H1 (cell line): Measurements from ENCODE around the gene CACFD1. TPM values are rescaled to one million over a fixed set of nuclear protein-coding genes. Genes with fewer than 3 reads are reported as not detected.

Source experiments
- CTCF ChIA-PET: fragments of 300-600 bp; sonication (Branson Sonifier 250); formaldehyde crosslinking; loops from one replicate; lab custom pipeline; 2021; ENCODE audit not compliant: partially characterized antibody; lab: Charles Lee
- POLR2A ChIA-PET: fragments of 300-600 bp; sonication (Branson Sonifier 250); formaldehyde crosslinking; loops from one replicate; lab custom pipeline; 2021; ENCODE audit warnings: inconsistent platforms; ENCODE audit not compliant: partially characterized antibody; lab: Charles Lee
- DNase-seq, 2 experiments: peaks; one replicate each; pipeline versions ENCODE4 v3.0.0 to v3.0.0-alpha.2; 2010 to 2022; ENCODE audit warnings: low spot score in 2 of 2, low read depth in 1 of 2, mixed read lengths in 1 of 2
- FAIRE-seq: peaks from 2 replicates; lab custom pipeline; 2011; peaks lifted over from hg19 to GRCh38; lab: Jason Lieb, UNC
- H2AFZ ChIP-seq: 2 replicates; pipeline ENCODE4 v1.8.1; 2012; ENCODE audit warnings: low read length, inconsistent platforms
- H2AK5ac ChIP-seq: 2 replicates; pipeline ENCODE4 v1.6.1; 2013; ENCODE audit warnings: low read depth, low read length
- H2BK120ac ChIP-seq: replicated peaks from 2 replicates; pipeline ENCODE3; 2013; ENCODE audit warnings: low read depth, low read length, inconsistent platforms
- H2BK12ac ChIP-seq: 2 replicates; pipeline ENCODE4 v1.6.1; 2013; ENCODE audit warnings: low read depth, low read length
- H2BK15ac ChIP-seq: 2 replicates; pipeline ENCODE4 v1.6.1; 2013; ENCODE audit warnings: low read length
- H2BK20ac ChIP-seq: 2 replicates; pipeline ENCODE4 v1.6.1; 2013; ENCODE audit warnings: low read length
- H2BK5ac ChIP-seq: 2 replicates; pipeline ENCODE4 v1.6.1; 2013; ENCODE audit warnings: low read depth, low read length
- H3K14ac ChIP-seq: 2 replicates; pipeline ENCODE4 v1.6.1; 2013; ENCODE audit warnings: inconsistent platforms; ENCODE audit not compliant: insufficient read length
- H3K18ac ChIP-seq: 2 replicates; pipeline ENCODE4 v1.6.1; 2013; ENCODE audit warnings: low read length; ENCODE audit errors: extremely low read depth
- H3K23ac ChIP-seq: 2 replicates; pipeline ENCODE4 v1.6.1; 2013; ENCODE audit warnings: inconsistent platforms; ENCODE audit not compliant: insufficient read length
- H3K23me2 ChIP-seq: 2 replicates; pipeline ENCODE4 v1.6.1; 2013; ENCODE audit warnings: low read depth, low read length
- H3K27ac ChIP-seq: 2 replicates; pipeline ENCODE4 v1.6.1; 2011; ENCODE audit warnings: low read depth, low read length, inconsistent platforms
- H3K27me3 ChIP-seq, 4 experiments: replicated peaks in 1 of 4; 1 replicate in 1 of 4; 2 replicates in 3 of 4; pipeline versions ENCODE4 v1.6.1 to v1.8.1; 2011 to 2013; ENCODE audit warnings: low read length in 3 of 4, mild to moderate bottlenecking in 3 of 4, inconsistent platforms in 2 of 4, mixed read lengths in 2 of 4, moderate library complexity in 1 of 4; ENCODE audit not compliant: control insufficient read depth in 3 of 4, insufficient read depth in 3 of 4; ENCODE audit errors: extremely low read depth in 1 of 4
- H3K36me3 ChIP-seq, 4 experiments: 2 replicates each; pipeline versions ENCODE4 v1.6.1 to v1.8.1; 2011 to 2013; ENCODE audit warnings: mild to moderate bottlenecking in 4 of 4, low read length in 3 of 4, moderate library complexity in 2 of 4, control low read depth in 1 of 4, inconsistent platforms in 1 of 4; ENCODE audit not compliant: insufficient read depth in 4 of 4, control insufficient read depth in 2 of 4
- H3K4ac ChIP-seq: replicated peaks from 2 replicates; pipeline ENCODE3; 2013; ENCODE audit warnings: low read length, low read depth, mixed read lengths, inconsistent platforms; ENCODE audit not compliant: insufficient read length
- H3K4me1 ChIP-seq, 4 experiments: replicated peaks in 1 of 4; 1 replicate in 1 of 4; 2 replicates in 3 of 4; pipeline versions ENCODE4 v1.6.1 to v1.8.1; 2011 to 2013; ENCODE audit warnings: low read length in 3 of 4, inconsistent platforms in 2 of 4, mixed read lengths in 1 of 4; ENCODE audit not compliant: insufficient read depth in 4 of 4, control insufficient read depth in 3 of 4
- H3K4me2 ChIP-seq, 2 experiments: 2 replicates each; pipeline versions ENCODE4 v1.6.1 to v1.8.1; 2011 to 2013; ENCODE audit warnings: low read depth in 2 of 2, low read length in 2 of 2, control low read depth in 1 of 2, inconsistent platforms in 1 of 2, mild to moderate bottlenecking in 1 of 2; ENCODE audit not compliant: insufficient read depth in 1 of 2
- H3K4me3 ChIP-seq, 4 experiments: fragments of 200-600, 300-600 bp in 1 of 4; sonication (generic), shearing (Covaris generic), sonication (Bioruptor Twin) in 1 of 4; 2 replicates each; pipeline versions ENCODE4 v1.5.1 to v1.8.1; 2011 to 2016; ENCODE audit warnings: low read length in 4 of 4, low read depth in 3 of 4, control low read depth in 2 of 4, inconsistent platforms in 2 of 4, mild to moderate bottlenecking in 2 of 4, mixed read lengths in 1 of 4, moderate library complexity in 1 of 4; ENCODE audit not compliant: insufficient read depth in 2 of 4; ENCODE audit errors: extremely low read depth in 1 of 4
- H3K56ac ChIP-seq: replicated peaks from 2 replicates; pipeline ENCODE3; 2013; ENCODE audit warnings: low read depth, mild to moderate bottlenecking, mixed read lengths, low read length, inconsistent platforms; ENCODE audit not compliant: insufficient read length
- H3K79me1 ChIP-seq: 2 replicates; pipeline ENCODE4 v1.6.1; 2013; ENCODE audit warnings: low read depth, low read length, control low read depth
- H3K79me2 ChIP-seq, 2 experiments: 2 replicates each; pipeline versions ENCODE4 v1.6.1 to v1.8.1; 2012 to 2013; ENCODE audit warnings: low read length in 2 of 2, mild to moderate bottlenecking in 2 of 2, inconsistent platforms in 1 of 2; ENCODE audit not compliant: insufficient read depth in 2 of 2, control insufficient read depth in 1 of 2
- H3K9ac ChIP-seq, 4 experiments: replicated peaks in 1 of 4; 1 replicate in 1 of 4; 2 replicates in 3 of 4; pipeline versions ENCODE4 v1.6.1 to v1.8.1; 2011 to 2013; ENCODE audit warnings: low read depth in 3 of 4, low read length in 3 of 4, control low read depth in 2 of 4, mild to moderate bottlenecking in 2 of 4, moderate library complexity in 2 of 4, inconsistent platforms in 1 of 4; ENCODE audit errors: extremely low read depth in 1 of 4
- H3K9me3 ChIP-seq, 2 experiments: 2 replicates each; pipeline versions ENCODE4 v1.6.1 to v1.8.1; 2012 to 2013; ENCODE audit warnings: mild to moderate bottlenecking in 2 of 2, moderate library complexity in 2 of 2, control low read depth in 1 of 2, inconsistent platforms in 1 of 2, low read depth in 1 of 2, low read length in 1 of 2, mixed read lengths in 1 of 2; ENCODE audit not compliant: insufficient read depth in 2 of 2
- H4K20me1 ChIP-seq, 2 experiments: replicated peaks in 1 of 2; 2 replicates each; pipeline versions ENCODE3 to v1.8.1; 2011 to 2013; ENCODE audit warnings: inconsistent platforms in 2 of 2, low read length in 2 of 2, mild to moderate bottlenecking in 1 of 2; ENCODE audit not compliant: insufficient read depth in 2 of 2, control insufficient read depth in 1 of 2
- H4K5ac ChIP-seq: 2 replicates; pipeline ENCODE4 v1.6.1; 2013; ENCODE audit warnings: low read length, low read depth, mixed read lengths, inconsistent platforms; ENCODE audit not compliant: insufficient read length
- H4K8ac ChIP-seq: 2 replicates; pipeline ENCODE4 v1.8.0; 2013; ENCODE audit warnings: mild to moderate bottlenecking, moderate library complexity, low read length, inconsistent platforms; ENCODE audit not compliant: insufficient read depth; ENCODE audit errors: extremely low read depth
- H4K91ac ChIP-seq: replicated peaks from 2 replicates; pipeline ENCODE3; 2013; ENCODE audit warnings: low read length, mixed read lengths, inconsistent platforms; ENCODE audit not compliant: insufficient read length
- EGR1 ChIP-seq: IDR thresholded peaks from 2 replicates; pipeline ENCODE4 v1.6.1; 2011; ENCODE audit warnings: low read depth, low read length, borderline replicate concordance
- GTF2F1 ChIP-seq: IDR thresholded peaks from 2 replicates; pipeline ENCODE4 v1.6.1; 2012; ENCODE audit warnings: low read depth, low read length, improper control_type of control experiment, borderline replicate concordance
- KDM5A ChIP-seq: fragments of 200-600 bp; IDR thresholded peaks from 2 replicates; pipeline ENCODE4 v1.7.1; 2012; ENCODE audit warnings: mild to moderate bottlenecking, low read length, inconsistent platforms, mixed read lengths
- POU5F1 ChIP-seq: IDR thresholded peaks from 2 replicates; pipeline ENCODE4 v1.6.1; 2011; ENCODE audit warnings: low read depth, mild to moderate bottlenecking, low read length, moderate library complexity
- RBBP5 ChIP-seq: IDR thresholded peaks from 2 replicates; pipeline ENCODE4 v1.7.1; 2012; ENCODE audit warnings: low read depth, mild to moderate bottlenecking, inconsistent platforms, low read length, moderate library complexity, borderline replicate concordance
- TAF7 ChIP-seq: optimal IDR thresholded peaks from 2 replicates; pipeline ENCODE3; 2011; ENCODE audit warnings: low read depth, mild to moderate bottlenecking, inconsistent platforms, low read length, moderate library complexity, borderline replicate concordance
- TBP ChIP-seq: IDR thresholded peaks from 2 replicates; pipeline ENCODE4 v1.6.1; 2011; ENCODE audit warnings: low read depth, low read length, improper control_type of control experiment
- WGBS, 2 experiments: shearing (Covaris generic) in 1 of 2; methylation state at CpG; one replicate each; pipeline versions ENCODE4 v1.1.6 to v1.1.7; 2013 to 2015; ENCODE audit warnings: low lambda C conversion rate in 2 of 2, mixed read lengths in 2 of 2, inconsistent platforms in 1 of 2, low coverage in 1 of 2, missing lambda C conversion rate in 1 of 2; ENCODE audit not compliant: insufficient replicate concordance in 2 of 2, insufficient coverage in 1 of 2, insufficient read length in 1 of 2; ENCODE audit errors: extremely low coverage in 1 of 2, missing lambda C conversion rate in 1 of 2; 5-methylcytosine and 5-hydroxymethylcytosine counted together
- polyA plus RNA-seq, 7 experiments: library from polyadenylated mRNA; depleted of rRNA in 3 of 7; stranded (reverse) in 5 of 7; unstranded in 2 of 7; fragments of >200 nt in 5 of 7; fragments of 200-250 nt in 2 of 7; gene quantifications; 1 replicate in 5 of 7; 2 replicates in 1 of 7; 4 replicates in 1 of 7; pipeline versions ENCODE4 v1.2.1 to v1.2.3, GENCODE V29; 2011 to 2013; ENCODE audit warnings: missing spikeins in 2 of 7, mixed read lengths in 2 of 7
- total RNA-seq: library from RNA; stranded (reverse); fragmentation: NEBNext Ultra II Directional; extraction: Animal tissue kit (Norgen Biotek cat#: 25700); gene quantifications from 2 replicates; pipeline ENCODE4 v1.2.1, GENCODE V29; 2021

Gene CACFD1
- total and polyA plus RNA-seq, 2 of the 8 experiments (the other 6 are each of a cell fraction or from before 2014, with no cell fraction given) = 13.4 to 15.5 TPM

GRCh38 chr9:133516961-133517350, 57.2 kb downstream of the CACFD1 start:
- Histone ChIP-seq H3K27me3 (no peaks in the 10 kb centered on the region), H3K4me2 (no peak overlapping the region), H3K18ac (no peak overlapping the region; the same call in 1 of the 2 replicates), H2AK5ac (no peak overlapping the region), H3K56ac (no peak overlapping the region), H2AFZ (no peak overlapping the region), H3K79me1 (no peaks in the 10 kb centered on the region), H3K9me3 (no peaks in the 10 kb centered on the region), H3K14ac (no peak overlapping the region), H2BK120ac (no peak overlapping the region), H2BK15ac (no peak overlapping the region), H3K4me1 (peaks cover 0 to 7% (median 2%) of the 10 kb centered on the region in 4 experiments; a peak in 3 of 7 replicates), H4K91ac (no peak overlapping the region), H4K5ac (no peak overlapping the region), H3K4me3 (no peak overlapping the region), H3K79me2 (no peaks in the 10 kb centered on the region), H2BK5ac (no peak overlapping the region), H3K23me2 (peaks cover 4% of the 10 kb centered on the region), H2BK20ac (no peak overlapping the region), H3K23ac (no peak overlapping the region), H2BK12ac (no peak overlapping the region), H3K36me3 (no peaks in the 10 kb centered on the region; a peak in 1 of 8 replicates), H4K8ac (no peak overlapping the region), H3K9ac (no peak overlapping the region), H3K4ac (no peak overlapping the region), H4K20me1 (peaks cover 0 to 3% of the 10 kb centered on the region in 2 experiments), H3K27ac (no peak overlapping the region)
- POLR2A ChIA-PET = no interaction called here
- DNase-seq (no peak), FAIRE-seq (no peak)
- TF ChIP-seq TAF7 = no peak
- TF ChIP-seq EGR1 = no peak
- no peak for TF ChIP-seq RBBP5
- TF ChIP-seq GTF2F1 = no peak
- TF ChIP-seq POU5F1 = no peak
- TF ChIP-seq TBP = no peak
- TF ChIP-seq KDM5A = no peak
- WGBS, 2 experiments = 93% methylated on average over 6 of the region's 9 CpGs; no CpG with 5 or more reads in 1 of the 2 experiments
- CTCF ChIA-PET = no interaction called here
